Liver (tissue), 9 donors: Measurements from ENCODE around the gene DPY19L2. TPM values are rescaled to one million over a fixed set of nuclear protein-coding genes. Genes with fewer than 3 reads are reported as not detected.
"Not testable (repeated sequence)": the region's sequence is repeated elsewhere in the genome, so short reads cannot be mapped to it uniquely, and the experiment has no call there.

ENCODE experiments used
- DNase-seq: peaks from one replicate; pipeline ENCODE4 v3.0.0-alpha.2; 2017; ENCODE audit warnings: low spot score
- H3K27ac ChIP-seq, 2 donors: one replicate each; pipeline ENCODE4 v1.7.0; 2013; ENCODE audit warnings: inconsistent platforms in 2 of 2, low read length in 2 of 2, control low read depth in 1 of 2, low read depth in 1 of 2, mild to moderate bottlenecking in 1 of 2
- H3K27me3 ChIP-seq, 4 donors: one replicate each; pipeline versions ENCODE4 v1.6.1 to v1.7.0; 2013; ENCODE audit warnings: low read length in 3 of 4, inconsistent platforms in 1 of 4, mild to moderate bottlenecking in 1 of 4, moderate library complexity in 1 of 4; ENCODE audit not compliant: control insufficient read depth in 4 of 4, insufficient read depth in 4 of 4
- H3K36me3 ChIP-seq, 4 donors: one replicate each; pipeline versions ENCODE4 v1.6.1 to v1.7.0; 2013; ENCODE audit warnings: low read length in 3 of 4, mild to moderate bottlenecking in 3 of 4, low read depth in 1 of 4, moderate library complexity in 1 of 4; ENCODE audit not compliant: control insufficient read depth in 4 of 4, insufficient read depth in 3 of 4
- H3K4me1 ChIP-seq, 4 donors: one replicate each; pipeline versions ENCODE4 v1.6.1 to v1.7.0; 2013; ENCODE audit warnings: low read length in 3 of 4, mild to moderate bottlenecking in 3 of 4, moderate library complexity in 1 of 4; ENCODE audit not compliant: control insufficient read depth in 4 of 4, insufficient read depth in 4 of 4
- H3K4me3 ChIP-seq, 3 donors: one replicate each; pipeline versions ENCODE4 v1.6.1 to v1.7.0; 2013; ENCODE audit warnings: low read length in 3 of 3, control low read depth in 1 of 3, low read depth in 1 of 3, mild to moderate bottlenecking in 1 of 3
- H3K9ac ChIP-seq, 2 donors: one replicate each; pipeline ENCODE4 v1.7.0; 2013; ENCODE audit warnings: low read length in 2 of 2, mild to moderate bottlenecking in 2 of 2, moderate library complexity in 2 of 2, control low read depth in 1 of 2, low read depth in 1 of 2
- H3K9me3 ChIP-seq, 4 donors: one replicate each; pipeline versions ENCODE4 v1.6.1 to v1.7.0; 2013; ENCODE audit warnings: low read length in 3 of 4; ENCODE audit not compliant: control insufficient read depth in 4 of 4
- FOXA1 ChIP-seq: IDR thresholded peaks from 2 replicates; pipeline ENCODE4 v1.6.1; 2016; ENCODE audit warnings: antibody characterized with exemption
- RAD21 ChIP-seq, 2 donors: IDR thresholded peaks; 2 replicates each; pipeline ENCODE4 v1.6.1; 2016; ENCODE audit warnings: antibody characterized with exemption in 2 of 2, mild to moderate bottlenecking in 2 of 2
- TAF1 ChIP-seq: conservative IDR thresholded peaks from 2 replicates; pipeline ENCODE4 v1.6.1; 2016; ENCODE audit warnings: antibody characterized with exemption, mild to moderate bottlenecking
- WGBS: extraction: QIAGEN DNeasy Blood & Tissue Kit; methylation state at CpG from one replicate; pipeline ENCODE4 v1.1.7; 2013; 5-methylcytosine and 5-hydroxymethylcytosine counted together
- polyA plus RNA-seq, 2 donors: library from polyadenylated mRNA; stranded (reverse) in 1 of 2; unstranded in 1 of 2; fragments of 200-250 nt in 1 of 2; fragments of >200 nt in 1 of 2; fragmentation: Nextera tagmentation in 1 of 2; extraction: Ambion mirVana in 1 of 2; gene quantifications; one replicate each; pipeline versions ENCODE4 v1.2.1 to v1.2.3, GENCODE V29; 2013 to 2015
- total RNA-seq, 2 donors: library from RNA; depleted of rRNA; stranded (reverse); fragments of >200 nt; gene quantifications; one replicate each; pipeline ENCODE4 v1.2.3, GENCODE V29; 2014
- donor health status: healthy.
- donor health status: healthy.
- donor health status: healthy.
- donor health status: healthy.
- donor health status: healthy.

DPY19L2 gene
- total and polyA plus RNA-seq, 4 donors: 0.13 to 2.8 (median 0.32) TPM

GRCh38 chr12:63712376-63712974 is 44.2 kb upstream of the DPY19L2 start:
- H3K27me3 ChIP-seq, H3K36me3 ChIP-seq, H3K4me3 ChIP-seq, H3K9me3 ChIP-seq, H3K4me1 ChIP-seq, H3K9ac ChIP-seq, H3K27ac ChIP-seq, DNase-seq: not testable (repeated sequence)
- 91% methylated on average over 2 of the region's 2 CpGs for WGBS

GRCh38 chr12:63711339-63711738 is 43.0 kb upstream of the DPY19L2 start:
- H3K27me3 ChIP-seq: not testable (repeated sequence)
- 86% methylated on average over 2 of the region's 2 CpGs for WGBS

GRCh38 chr12:63706336-63706735 is 38.0 kb upstream of the DPY19L2 start:
- TF ChIP-seq FOXA1 (no peak), RAD21 (IDR thresholded peaks at IDR 0.05) (no peak), TAF1 (no peak)
- H3K27ac ChIP-seq: no peak overlapping the region
- DNase-seq: no peak
- H3K27me3 ChIP-seq: no peaks in the 10 kb centered on the region
- H3K4me1 ChIP-seq: no peaks in the 10 kb centered on the region
- no peak overlapping the region for H3K4me3 ChIP-seq
- no peak overlapping the region for H3K9ac ChIP-seq
- WGBS: 92% methylated on average over 3 of the region's 3 CpGs
- no peaks in the 10 kb centered on the region for H3K36me3 ChIP-seq
- H3K9me3 ChIP-seq: no peaks in the 10 kb centered on the region

More at GRCh38 chr12:63711339-63711738, 43.0 kb upstream of the DPY19L2 start:
- H3K36me3 ChIP-seq, H3K9me3 ChIP-seq, H3K4me3 ChIP-seq, H3K9ac ChIP-seq, DNase-seq, H3K4me1 ChIP-seq, H3K27ac ChIP-seq: not testable (repeated sequence)

DNA sequence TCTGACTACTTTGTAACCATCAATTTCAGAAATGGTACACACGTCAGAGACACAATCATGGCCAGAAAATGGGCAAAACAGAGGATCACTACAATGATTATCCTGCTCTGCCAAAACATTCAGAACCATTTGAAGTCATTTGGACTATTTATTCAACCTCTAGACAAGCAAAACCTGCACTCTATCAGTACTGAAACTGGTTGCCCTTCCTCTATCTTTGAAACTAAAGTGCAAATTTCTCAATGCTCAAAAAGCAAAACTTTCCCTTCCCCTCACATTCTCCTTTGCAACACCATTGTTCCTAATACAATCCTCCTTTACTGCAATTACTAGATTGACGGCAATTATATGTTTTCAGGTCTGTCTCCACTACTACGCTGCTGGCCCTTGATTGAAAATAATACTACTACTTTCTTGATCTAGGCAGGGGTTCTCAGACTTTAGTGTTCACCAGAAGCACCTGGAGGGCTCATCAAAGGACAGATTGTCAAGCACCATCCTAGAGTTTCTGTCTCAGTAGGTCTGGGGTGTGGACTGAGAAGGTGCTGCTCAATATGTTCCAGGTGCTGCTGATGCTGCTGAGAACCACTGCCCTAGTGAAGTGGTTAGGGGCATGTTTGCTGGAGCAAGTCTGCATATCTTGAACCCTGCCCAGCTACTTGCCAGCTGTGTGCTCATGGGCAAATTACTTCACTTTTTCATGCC is 31.5 kb upstream of the DPY19L2 start:
- H3K9me3 ChIP-seq, H3K36me3 ChIP-seq, H3K27me3 ChIP-seq, H3K4me1 ChIP-seq, DNase-seq, H3K4me3 ChIP-seq, H3K9ac ChIP-seq, H3K27ac ChIP-seq: not testable (repeated sequence)
- 88% methylated on average over 3 of the region's 3 CpGs for WGBS

GRCh38 chr12:63699011-63699410 is 30.7 kb upstream of the DPY19L2 start:
- 58% methylated on average over 1 of the region's 2 CpGs for WGBS
- H3K27me3 ChIP-seq, DNase-seq, H3K36me3 ChIP-seq, H3K9ac ChIP-seq, H3K9me3 ChIP-seq, H3K27ac ChIP-seq, H3K4me3 ChIP-seq, H3K4me1 ChIP-seq: not testable (repeated sequence)

- H3K27me3 ChIP-seq, H3K4me3 ChIP-seq, H3K4me1 ChIP-seq, H3K36me3 ChIP-seq, H3K27ac ChIP-seq, DNase-seq, H3K9ac ChIP-seq, H3K9me3 ChIP-seq: not testable (repeated sequence)
- 95% methylated on average over 2 of the region's 2 CpGs for WGBS
Measured at GRCh38 chr12:63690837-63691236, 22.5 kb upstream of the DPY19L2 start.

DNA sequence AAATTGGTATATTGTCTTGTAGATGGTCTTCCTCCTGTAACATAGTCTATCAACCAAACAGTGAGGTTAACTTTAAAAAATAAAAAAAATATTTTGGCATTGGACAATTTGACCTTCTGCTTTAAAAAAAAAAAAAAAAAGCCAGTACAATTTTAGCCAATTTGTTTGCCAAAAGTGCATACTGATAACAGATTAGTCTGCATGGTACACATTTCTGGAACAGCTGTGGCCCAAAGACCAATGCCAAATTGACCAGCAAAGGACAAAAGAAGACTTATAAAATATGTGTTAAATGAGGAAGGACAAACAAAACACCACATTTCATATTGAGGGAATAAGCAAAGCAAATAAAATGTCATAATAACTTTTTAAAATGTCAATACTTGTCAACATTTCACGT is 20.8 kb upstream of the DPY19L2 start:
- not testable (repeated sequence) for H3K9me3 ChIP-seq, H3K36me3 ChIP-seq, H3K4me3 ChIP-seq, H3K4me1 ChIP-seq, H3K27me3 ChIP-seq, H3K9ac ChIP-seq, DNase-seq, H3K27ac ChIP-seq
- WGBS: 59% methylated on average over 1 of the region's 1 CpG

GRCh38 chr12:63686623-63687022 is 18.3 kb upstream of the DPY19L2 start:
- not testable (repeated sequence) for H3K4me1 ChIP-seq, H3K9ac ChIP-seq, H3K36me3 ChIP-seq, H3K27ac ChIP-seq, H3K27me3 ChIP-seq, DNase-seq, H3K9me3 ChIP-seq, H3K4me3 ChIP-seq
- WGBS: 96% methylated on average over 14 of the region's 29 CpGs
